ENCODE measurements around the gene PNMA8C.

PNMA8C gene

GRCh38 chr19:46391296-46392251, 37.2 kb downstream of the PNMA8C start:
- CTCF ChIA-PET: interaction anchor here (1.0 to 1.6 kb wide), 4 partner anchors 11 to 312 kb away, joined by 3 to 5 read pairs (median 3); no protein-coding TSS in a partner anchor
- no peak for TF ChIP-seq CTCF (IDR thresholded peaks at IDR 0.05; ENCODE audit: control extremely low read depth, extremely low read depth, low read depth, missing control alignments)
- POLR2A ChIA-PET: interaction anchor here (0.7 kb wide), 1 partner anchor 63 kb away, joined by 6 read pairs; no protein-coding TSS in a partner anchor
- DNase-seq (ENCODE audit: extremely low spot score): no peak

- CTCF ChIA-PET: interaction anchor here (1.0 to 1.6 kb wide), 3 partner anchors 11 to 313 kb away, joined by 3 to 5 read pairs (median 3); no protein-coding TSS in a partner anchor
- no peak for DNase-seq (ENCODE audit: extremely low spot score)
- POLR2A ChIA-PET: no interaction called here
- TF ChIP-seq CTCF (IDR thresholded peaks at IDR 0.05; ENCODE audit: control extremely low read depth, extremely low read depth, low read depth, missing control alignments): no peak
Measured at GRCh38 chr19:46390866-46391265, 37.9 kb downstream of the PNMA8C start.

- no peak for TF ChIP-seq CTCF (IDR thresholded peaks at IDR 0.05; ENCODE audit: control extremely low read depth, extremely low read depth, low read depth, missing control alignments)
- POLR2A ChIA-PET: no interaction called here
- CTCF ChIA-PET: interaction anchor here (0.8 to 1.6 kb wide), 4 partner anchors 12 to 314 kb away, joined by 3 to 5 read pairs (median 3); no protein-coding TSS in a partner anchor
- no peak for DNase-seq (ENCODE audit: extremely low spot score)
Measured at GRCh38 chr19:46390121-46390858, 38.4 kb downstream of the PNMA8C start.

GRCh38 chr19:46388311-46389095, 40.2 kb downstream of the PNMA8C start:
- no peak for TF ChIP-seq CTCF (IDR thresholded peaks at IDR 0.05; ENCODE audit: control extremely low read depth, extremely low read depth, low read depth, missing control alignments)
- POLR2A ChIA-PET: no interaction called here
- CTCF ChIA-PET: interaction anchor here (1.0 kb wide), 1 partner anchor 20 kb away, joined by 3 read pairs; no protein-coding TSS in a partner anchor
- DNase-seq (ENCODE audit: extremely low spot score): no peak

GRCh38 chr19:46387713-46388130, 41.0 kb downstream of the PNMA8C start:
- ChIA-PET CTCF (interaction anchor here (1.0 to 2.4 kb wide), 3 partner anchors 7 to 100 kb away, joined by 3 to 13 read pairs (median 6); no protein-coding TSS in a partner anchor), POLR2A (no interaction called here)
- DNase-seq (ENCODE audit: extremely low spot score): no peak
- no peak for TF ChIP-seq CTCF (IDR thresholded peaks at IDR 0.05; ENCODE audit: control extremely low read depth, extremely low read depth, low read depth, missing control alignments)
